Loucy (cell line): ENCODE results near the gene NTNG1.

ENCODE experiments used
- H2AFZ ChIP-seq: fragments of 200-600 bp; sonication (generic); 2 replicates; pipeline ENCODE4 v1.6.0; 2016; ENCODE audit warnings: antibody characterized with exemption, mild to moderate bottlenecking, low read length, moderate library complexity
- H3F3A ChIP-seq: fragments of 200-600 bp; 2 replicates; pipeline ENCODE4 v1.6.0; 2016; ENCODE audit warnings: antibody characterized with exemption, low read depth, mild to moderate bottlenecking
- H3K27me3 ChIP-seq: fragments of 200-600 bp; sonication (generic); 2 replicates; pipeline ENCODE4 v1.6.1; 2014; ENCODE audit warnings: low read length, mild to moderate bottlenecking; ENCODE audit not compliant: insufficient read depth, poor library complexity, severe bottlenecking
- H3K36me3 ChIP-seq: fragments of 200-600 bp; sonication (generic); 2 replicates; pipeline ENCODE4 v1.6.1; 2016; ENCODE audit warnings: low read length; ENCODE audit not compliant: insufficient read depth
- H3K4me1 ChIP-seq: fragments of 200-600 bp; sonication (generic); 2 replicates; pipeline ENCODE4 v1.5.1; 2014; ENCODE audit warnings: low read length, mild to moderate bottlenecking; ENCODE audit not compliant: insufficient read depth, poor library complexity, severe bottlenecking
- H3K4me2 ChIP-seq: fragments of 200-600 bp; sonication (generic); 2 replicates; pipeline ENCODE4 v1.6.0; 2014; ENCODE audit warnings: antibody characterized with exemption, low read length, low read depth, mild to moderate bottlenecking; ENCODE audit not compliant: poor library complexity, severe bottlenecking
- H3K4me3 ChIP-seq: fragments of 200-600 bp; sonication (generic); 2 replicates; pipeline ENCODE4 v1.5.1; 2014; ENCODE audit warnings: low read length, mild to moderate bottlenecking, mixed read lengths; ENCODE audit not compliant: poor library complexity, severe bottlenecking
- H3K79me2 ChIP-seq: fragments of 200-600 bp; sonication (generic); 2 replicates; pipeline ENCODE4 v1.6.1; 2014; ENCODE audit warnings: low read length; ENCODE audit not compliant: insufficient read depth
- H3K9ac ChIP-seq: fragments of 200-600 bp; sonication (generic); 2 replicates; pipeline ENCODE4 v1.6.0; 2014; ENCODE audit warnings: mild to moderate bottlenecking, low read depth, low read length, moderate library complexity; ENCODE audit not compliant: poor library complexity, severe bottlenecking
- H3K9me2 ChIP-seq: fragments of 200-600 bp; sonication (generic); replicated peaks from 2 replicates; pipeline ENCODE4 v1.6.1; 2016; ENCODE audit warnings: low read depth, low read length, mixed read lengths
- H3K9me3 ChIP-seq: fragments of 200-600 bp; sonication (generic); 2 replicates; pipeline ENCODE4 v1.6.1; 2014; ENCODE audit warnings: mild to moderate bottlenecking, antibody characterized with exemption, low read length, low read depth; ENCODE audit not compliant: insufficient read depth
- H4K20me1 ChIP-seq: fragments of 200-600 bp; sonication (generic); 2 replicates; pipeline ENCODE4 v1.6.0; 2014; ENCODE audit warnings: antibody characterized with exemption, low read length, mild to moderate bottlenecking; ENCODE audit not compliant: insufficient read depth, poor library complexity, severe bottlenecking
- CTCF ChIP-seq: fragments of 200-600 bp; sonication (generic); conservative IDR thresholded peaks from 2 replicates; pipeline ENCODE4 v1.5.1; 2014; ENCODE audit warnings: mild to moderate bottlenecking, antibody characterized with exemption, low read length
- EZH2phosphoT487 ChIP-seq: fragments of 200-600 bp; IDR thresholded peaks from 2 replicates; pipeline ENCODE4 v1.6.1; 2018; ENCODE audit warnings: antibody characterized with exemption, mild to moderate bottlenecking, moderate library complexity, borderline replicate concordance

Gene NTNG1

DNA sequence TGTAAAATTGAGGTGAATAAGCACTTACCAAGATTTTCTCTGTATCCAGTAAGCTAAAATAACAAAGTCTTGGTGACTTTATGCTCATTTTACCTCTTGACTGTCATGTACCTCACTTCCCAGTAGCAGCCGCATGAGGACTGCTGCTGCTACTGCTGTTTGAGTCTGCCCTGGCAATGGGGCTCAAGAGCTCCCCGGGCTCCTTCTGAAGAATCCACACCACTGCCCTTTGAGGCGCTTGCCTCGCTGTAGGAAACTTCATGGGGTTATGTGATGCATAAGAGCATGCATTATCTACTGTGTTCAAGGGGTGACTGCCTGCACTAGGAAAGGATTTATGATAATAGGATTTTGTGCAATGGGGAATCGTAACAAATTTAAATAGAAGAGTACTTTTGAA, 113.5 kb downstream of the NTNG1 start:
- Histone ChIP-seq H3K4me3 (no peak overlapping the region), H3K4me1 (peaks cover 8% of the 10 kb centered on the region), H3K4me2 (no peak overlapping the region), H3K9me3 (no peaks in the 10 kb centered on the region), H3K9me2 (no peaks in the 10 kb centered on the region), H3F3A (no peaks in the 10 kb centered on the region), H4K20me1 (no peaks in the 10 kb centered on the region), H3K36me3 (no peaks in the 10 kb centered on the region), H3K9ac (no peak overlapping the region), H2AFZ (no peak overlapping the region), H3K79me2 (no peaks in the 10 kb centered on the region), H3K27me3 (no peaks in the 10 kb centered on the region)
- TF ChIP-seq EZH2phosphoT487 (no peak), CTCF (no peak)

DNA sequence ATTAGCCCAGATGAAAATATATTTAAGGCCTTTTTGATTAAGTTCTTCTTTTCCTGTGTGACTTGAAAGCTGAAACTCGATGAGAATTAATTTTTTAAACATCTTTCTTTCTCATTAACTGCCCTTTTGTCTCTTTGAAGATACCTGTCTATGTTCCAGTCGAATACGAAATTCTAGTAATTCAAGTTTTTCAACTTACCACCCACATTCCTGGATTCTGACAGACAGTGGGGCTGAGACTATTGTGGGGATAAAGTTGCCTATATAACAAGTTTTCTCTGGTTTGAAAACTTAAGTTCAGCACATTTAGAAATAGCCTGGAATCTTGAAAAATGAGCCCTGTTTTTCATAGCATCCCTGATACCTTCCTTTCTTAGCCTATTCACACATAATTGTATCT, 114.6 kb downstream of the NTNG1 start:
- H3K9me3 ChIP-seq = no peaks in the 10 kb centered on the region
- H4K20me1 ChIP-seq = no peaks in the 10 kb centered on the region
- H3K36me3 ChIP-seq = no peaks in the 10 kb centered on the region
- H3K9ac ChIP-seq = no peak overlapping the region
- H3K4me1 ChIP-seq = no peaks in the 10 kb centered on the region
- H3K4me2 ChIP-seq = no peak overlapping the region
- H3F3A ChIP-seq = no peaks in the 10 kb centered on the region
- no peak overlapping the region for H2AFZ ChIP-seq
- no peaks in the 10 kb centered on the region for H3K27me3 ChIP-seq
- H3K4me3 ChIP-seq = no peak overlapping the region
- no peaks in the 10 kb centered on the region for H3K9me2 ChIP-seq
- H3K79me2 ChIP-seq = no peaks in the 10 kb centered on the region
- TF ChIP-seq EZH2phosphoT487 (no peak), CTCF (no peak)

DNA sequence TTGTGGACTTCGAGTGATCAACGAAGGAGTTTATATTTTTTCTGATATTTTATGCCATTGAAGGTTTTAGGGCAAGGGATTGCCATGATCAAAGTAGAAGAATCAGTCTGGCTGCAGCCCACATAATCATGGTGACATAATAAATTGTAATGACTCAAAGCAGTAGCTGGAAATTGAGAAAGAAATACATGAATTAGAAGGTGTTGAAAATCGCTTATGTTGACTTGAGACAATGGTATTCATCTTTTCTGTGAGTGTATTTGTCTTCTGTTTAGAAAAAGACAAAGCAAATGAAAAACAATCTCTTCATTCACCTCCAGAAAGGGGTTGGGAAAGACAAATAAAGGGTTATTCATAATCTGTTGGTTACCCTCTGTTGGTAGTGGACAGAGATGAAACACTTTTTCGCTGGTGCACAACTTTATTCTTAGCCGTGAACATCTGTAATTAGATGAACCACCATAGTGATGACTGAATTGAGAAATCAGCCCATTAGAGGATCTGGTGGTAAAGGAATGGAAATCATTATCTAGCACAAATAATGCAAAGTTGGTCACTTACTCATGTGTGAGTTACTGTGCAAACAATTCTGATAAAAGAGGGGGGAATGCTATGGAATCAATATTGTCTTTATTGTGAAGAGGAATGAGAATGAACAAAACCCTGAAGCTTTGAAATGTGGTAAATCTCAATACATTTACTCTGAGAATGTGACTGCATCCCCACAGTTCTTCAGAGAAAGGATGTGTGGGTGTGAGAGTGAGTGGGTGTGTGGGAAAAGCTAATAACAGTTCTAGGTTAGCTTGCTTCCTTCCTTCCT, 121.8 kb downstream of the NTNG1 start:
- Histone ChIP-seq H3K9me3 (no peaks in the 10 kb centered on the region), H3K79me2 (no peaks in the 10 kb centered on the region), H3F3A (no peaks in the 10 kb centered on the region), H3K4me1 (no peaks in the 10 kb centered on the region), H2AFZ (no peak overlapping the region), H3K9ac (no peak overlapping the region), H3K4me2 (no peak overlapping the region), H3K9me2 (no peaks in the 10 kb centered on the region), H3K27me3 (no peaks in the 10 kb centered on the region), H3K4me3 (no peak overlapping the region), H3K36me3 (no peaks in the 10 kb centered on the region), H4K20me1 (no peaks in the 10 kb centered on the region)
- TF ChIP-seq CTCF (no peak), EZH2phosphoT487 (no peak)
